NCI-H1417 treated with DMSO at 0.1 percent for 48 hours (cell line): ENCODE results near the gene ADGRD2.

Experiments
- DNase-seq: peaks from one replicate; lab custom pipeline; 2025; lab: John Stamatoyannopoulos, UW

The ADGRD2 gene

DNA sequence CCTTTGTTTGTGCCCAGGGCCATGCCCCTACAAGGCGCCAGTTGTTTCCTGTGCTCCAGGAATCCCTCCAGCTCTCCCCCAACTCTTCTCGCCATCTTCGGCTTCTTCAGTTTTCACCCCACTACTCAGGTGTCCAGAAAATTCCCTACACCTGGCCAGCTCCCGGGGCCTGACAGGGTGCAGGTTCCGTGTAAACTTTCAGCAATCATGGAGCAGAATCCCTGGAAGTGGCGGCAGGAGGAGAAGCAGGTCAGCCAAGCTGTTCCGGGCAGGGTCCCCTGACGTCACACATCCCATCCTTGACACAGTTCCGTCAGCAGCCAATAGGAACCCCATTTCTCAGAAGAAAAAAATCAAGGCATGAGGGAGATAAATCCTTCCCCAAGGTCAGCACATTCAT lies 12.2 kb upstream of the ADGRD2 start:
- DNase-seq, result no peak

DNA sequence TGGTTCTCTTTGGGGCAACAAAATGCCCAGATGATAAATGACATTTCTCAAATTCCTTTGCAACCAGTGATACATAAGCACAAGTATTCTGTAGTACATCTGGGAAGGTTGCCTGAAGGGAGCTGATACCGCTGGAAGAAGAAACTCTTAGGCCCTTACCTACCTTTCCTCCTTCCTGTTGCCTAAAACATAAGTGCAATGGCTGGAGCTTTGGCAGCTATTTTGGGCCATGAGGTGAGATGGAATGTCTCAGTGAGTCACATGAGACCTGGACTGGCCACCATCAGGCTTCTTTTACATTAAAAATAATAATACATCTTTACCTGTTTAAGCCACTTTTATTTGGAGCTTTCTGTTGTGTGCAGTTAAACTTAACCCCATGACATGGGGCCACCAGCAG lies 11.2 kb upstream of the ADGRD2 start:
- DNase-seq, result no peak

DNA sequence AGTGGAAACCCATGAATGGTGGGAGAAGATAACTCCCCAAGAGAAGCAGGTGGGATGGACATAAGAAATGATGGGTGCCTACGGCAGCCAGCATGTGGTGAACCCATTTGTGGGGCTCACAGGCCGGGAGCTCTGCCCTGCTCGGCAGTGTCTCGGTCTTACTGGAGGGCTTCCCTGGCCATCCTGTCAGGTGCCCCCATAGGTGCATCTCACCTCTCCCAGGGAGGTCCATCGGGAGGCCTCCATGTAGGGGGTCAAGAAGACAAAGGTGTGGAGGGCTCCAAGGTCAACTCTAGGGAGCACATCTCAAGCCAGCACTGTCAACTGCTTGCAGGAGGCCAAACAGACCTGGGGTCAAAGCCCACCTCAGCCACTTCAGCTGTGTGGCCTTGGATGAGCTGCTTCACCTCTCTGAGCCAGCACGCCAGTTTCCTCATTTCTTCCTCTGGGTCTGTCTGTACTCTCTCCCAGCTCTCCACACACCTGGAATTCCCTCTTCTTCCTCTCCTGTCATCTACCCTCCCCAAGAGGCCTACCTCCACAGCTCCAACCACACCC lies 10.5 kb upstream of the ADGRD2 start:
- DNase-seq, result no peak

DNA sequence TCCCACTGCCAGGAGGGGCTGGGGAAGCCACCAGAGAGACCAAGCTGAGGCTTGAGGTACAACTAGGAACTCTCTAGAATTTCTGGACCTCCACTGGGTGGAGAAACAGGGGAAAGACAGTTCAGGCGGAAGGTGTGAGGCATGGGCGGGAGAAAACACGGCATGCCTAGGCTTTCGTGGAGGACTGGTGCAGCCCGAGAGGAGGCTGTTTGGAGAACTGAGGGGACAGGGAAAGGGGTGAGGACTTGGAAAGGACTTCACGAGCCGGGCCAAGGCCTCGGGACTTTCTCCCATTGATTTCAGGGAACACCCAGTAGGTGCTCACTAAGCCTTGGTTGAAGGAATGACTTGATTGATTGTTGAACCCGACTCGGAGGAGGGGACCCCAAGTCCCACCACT lies 9.5 kb upstream of the ADGRD2 start:
- DNase-seq, result no peak

- no peak for DNase-seq
Observed at GRCh38 chr9:124441291-124441690, 9.0 kb upstream of the ADGRD2 start.

- DNase-seq, result no peak
Observed at GRCh38 chr9:124442379-124442778, 7.9 kb upstream of the ADGRD2 start.

GRCh38 chr9:124442826-124443225 lies 7.4 kb upstream of the ADGRD2 start:
- no peak for DNase-seq

DNA sequence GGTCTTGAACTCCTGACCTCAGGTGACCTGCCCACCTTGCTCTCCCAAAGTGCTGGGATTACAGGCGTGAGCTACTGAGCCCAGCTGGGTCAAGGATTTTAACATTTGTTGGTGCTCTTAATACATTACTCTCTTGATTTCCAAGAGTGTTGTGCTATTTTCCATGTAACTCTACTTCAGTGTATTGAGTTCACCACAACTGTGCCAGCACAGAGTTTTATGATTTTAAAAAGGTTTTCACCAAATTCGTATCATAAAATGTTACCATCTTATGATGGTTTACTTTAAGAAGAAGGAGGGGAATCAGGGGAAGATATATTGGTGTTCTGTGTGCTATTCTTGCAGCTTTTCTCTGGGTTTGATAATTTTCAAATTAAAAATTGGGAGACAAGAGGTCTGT lies 6.6 kb upstream of the ADGRD2 start:
- DNase-seq, result no peak

DNA sequence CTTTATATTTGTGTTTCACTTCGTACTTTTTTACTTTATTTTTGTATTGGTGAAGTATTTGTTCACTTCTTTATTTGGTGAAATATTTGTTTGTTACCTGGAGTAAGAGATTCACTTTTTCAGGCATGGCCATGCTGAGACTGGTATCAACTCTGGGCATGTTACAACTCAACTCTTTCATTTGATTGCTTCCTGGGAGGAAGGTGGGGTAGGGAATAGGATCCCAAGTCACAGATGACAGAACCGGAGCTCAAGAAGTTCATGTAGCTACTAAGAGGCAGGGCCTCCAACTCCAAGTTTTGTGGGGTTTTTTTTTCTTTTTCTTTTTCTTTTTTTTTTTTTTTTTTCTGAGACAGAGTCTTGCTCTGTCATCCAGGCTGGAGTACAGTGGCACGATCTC lies 6.1 kb upstream of the ADGRD2 start:
- DNase-seq, result no peak

- DNase-seq, result no peak
Observed at GRCh38 chr9:124447297-124447661, 3.0 kb upstream of the ADGRD2 start.

- DNase-seq, result no peak
Observed at GRCh38 chr9:124448019-124448418, 2.2 kb upstream of the ADGRD2 start.

GRCh38 chr9:124449381-124450151 lies 685 bp upstream of the ADGRD2 start:
- DNase-seq, result no peak

- no peak for DNase-seq
Observed at GRCh38 chr9:124450931-124451661, 845 bp downstream of the ADGRD2 start.

DNA sequence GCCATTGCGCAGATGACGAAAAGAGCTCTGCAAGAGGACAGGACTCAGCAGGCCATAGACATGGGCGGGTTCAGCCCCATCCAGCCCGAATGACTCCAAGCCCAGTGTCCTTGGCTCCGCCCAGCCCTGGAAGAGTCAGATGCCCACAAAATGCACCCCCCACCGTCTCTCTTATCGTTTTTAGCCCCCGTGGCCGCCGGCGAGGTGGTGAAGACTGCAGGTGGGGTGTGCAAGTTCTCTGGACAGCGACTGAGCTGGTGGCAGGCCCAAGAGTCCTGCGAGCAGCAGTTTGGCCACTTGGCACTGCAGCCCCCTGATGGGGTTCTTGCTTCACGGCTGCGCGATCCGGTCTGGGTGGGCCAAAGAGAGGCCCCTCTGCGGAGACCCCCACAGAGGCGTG lies 2.1 kb downstream of the ADGRD2 start:
- DNase-seq, result no peak

- DNase-seq, result no peak
Observed at GRCh38 chr9:124452841-124453585, 2.8 kb downstream of the ADGRD2 start.

GRCh38 chr9:124453586-124454191 lies 3.4 kb downstream of the ADGRD2 start:
- DNase-seq, result no peak

- DNase-seq, result no peak
Observed at GRCh38 chr9:124454296-124454695, 4.0 kb downstream of the ADGRD2 start.

DNA sequence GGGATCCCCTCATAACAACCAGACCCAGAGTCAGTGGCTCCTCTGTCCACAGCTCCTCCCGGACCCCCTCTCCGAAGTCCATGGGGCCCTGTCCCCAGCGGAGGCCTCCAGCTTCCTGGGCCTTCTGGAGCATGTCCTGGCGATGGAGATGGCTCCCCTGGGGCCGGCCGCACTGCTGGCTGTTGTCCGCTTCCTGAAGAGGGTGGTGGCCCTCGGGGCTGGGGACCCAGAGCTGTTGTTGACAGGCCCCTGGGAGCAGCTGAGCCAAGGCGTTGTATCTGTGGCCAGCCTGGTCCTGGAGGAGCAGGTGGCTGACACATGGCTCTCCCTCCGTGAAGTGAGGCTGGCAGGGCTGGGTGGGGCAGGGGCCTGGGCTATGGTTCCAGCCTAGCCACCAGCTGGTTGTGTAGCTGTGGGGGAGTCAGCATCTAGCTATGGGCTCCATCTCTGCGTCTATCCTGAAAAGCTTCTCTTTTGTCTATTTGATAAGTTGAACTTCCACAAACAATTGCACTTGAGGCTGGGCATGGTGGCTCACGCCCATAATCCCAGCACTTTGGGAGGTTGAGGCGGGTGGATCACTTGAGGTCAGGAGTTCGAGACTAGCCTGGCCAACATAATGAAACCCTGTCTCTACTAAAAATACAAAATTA lies 4.7 kb downstream of the ADGRD2 start:
- DNase-seq, result no peak

GRCh38 chr9:124455820-124456219 lies 5.6 kb downstream of the ADGRD2 start:
- DNase-seq, result no peak

GRCh38 chr9:124456341-124457078 lies 6.3 kb downstream of the ADGRD2 start:
- no peak for DNase-seq
